ENCODE results near the gene CTSL. TPM values are rescaled to one million over a fixed set of nuclear protein-coding genes. Genes with fewer than 3 reads are reported as not detected.

Gene CTSL
- total and polyA plus RNA-seq, 2 of the 13 experiments (the other 11 are each of a cell fraction or from before 2014, with no cell fraction given): 78.1 to 113 TPM

- H3K9me3 ChIP-seq (ENCODE audit: low read length): peaks cover 9% of the 10 kb centered on the region
- H3K27ac ChIP-seq (ENCODE audit: extremely low read length, insufficient read depth, low read length): no peak overlapping the region
- TF ChIP-seq U2AF2 (IDR thresholded peaks at IDR 0.05; ENCODE audit: low read depth, low read length) (no peak), TBP (CRISPR knock-in tag; IDR thresholded peaks at IDR 0.05) (no peak), GRHL1 (CRISPR knock-in tag; conservative IDR thresholded peaks at IDR 0.05) (no peak), FOXM1 (CRISPR knock-in tag; IDR thresholded peaks at IDR 0.05) (no peak), NR1H2 (CRISPR knock-in tag; IDR thresholded peaks at IDR 0.05; ENCODE audit: borderline replicate concordance, low read depth) (no peak), ZEB1 (IDR thresholded peaks at IDR 0.05; ENCODE audit: insufficient replicate concordance, low read depth) (no peak), ZNF501 (CRISPR knock-in tag; IDR thresholded peaks at IDR 0.05) (no peak), SNRNP70 (IDR thresholded peaks at IDR 0.05; ENCODE audit: low read depth, low read length) (no peak), ZNF841 (CRISPR knock-in tag; IDR thresholded peaks at IDR 0.05; ENCODE audit: borderline replicate concordance) (no peak), RFX5 (IDR thresholded peaks at IDR 0.05; ENCODE audit: low read depth, low read length) (no peak), SMYD3 (CRISPR knock-in tag; IDR thresholded peaks at IDR 0.05) (no peak), ZNF367 (CRISPR knock-in tag; IDR thresholded peaks at IDR 0.05; ENCODE audit: borderline replicate concordance) (no peak), ZNF749 (CRISPR knock-in tag; IDR thresholded peaks at IDR 0.05; ENCODE audit: borderline replicate concordance) (no peak), FOXC1 (CRISPR knock-in tag; IDR thresholded peaks at IDR 0.05; ENCODE audit: borderline replicate concordance) (no peak)
- TF ChIP-seq, protein P1, sequence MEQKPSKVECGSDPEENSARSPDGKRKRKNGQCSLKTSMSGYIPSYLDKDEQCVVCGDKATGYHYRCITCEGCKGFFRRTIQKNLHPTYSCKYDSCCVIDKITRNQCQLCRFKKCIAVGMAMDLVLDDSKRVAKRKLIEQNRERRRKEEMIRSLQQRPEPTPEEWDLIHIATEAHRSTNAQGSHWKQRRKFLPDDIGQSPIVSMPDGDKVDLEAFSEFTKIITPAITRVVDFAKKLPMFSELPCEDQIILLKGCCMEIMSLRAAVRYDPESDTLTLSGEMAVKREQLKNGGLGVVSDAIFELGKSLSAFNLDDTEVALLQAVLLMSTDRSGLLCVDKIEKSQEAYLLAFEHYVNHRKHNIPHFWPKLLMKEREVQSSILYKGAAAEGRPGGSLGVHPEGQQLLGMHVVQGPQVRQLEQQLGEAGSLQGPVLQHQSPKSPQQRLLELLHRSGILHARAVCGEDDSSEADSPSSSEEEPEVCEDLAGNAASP (CRISPR knock-in tag; IDR thresholded peaks at IDR 0.05; ENCODE audit: borderline replicate concordance): no peak
- ChIA-PET POLR2A (no interaction called here), CTCF (ENCODE audit: low intra/inter-chr PET ratio, low total read pairs) (no interaction called here)
- FAIRE-seq (no peak), ATAC-seq (no peak), DNase-seq (ENCODE audit: low spot score) (no peak)
- H2AFZ ChIP-seq (ENCODE audit: low read length): no peak overlapping the region
- no TSS peak for BruUV-seq (replicated peaks)
- H4K20me1 ChIP-seq (ENCODE audit: insufficient read depth, low read length): no peaks in the 10 kb centered on the region
- intact Hi-C loops (cut with micrococcal nuclease; ENCODE audit: unreplicated experiment): no loop called here
- H3K36me3 ChIP-seq (replicated peaks in 1 of 2; ENCODE audit: control insufficient read depth in 1 of 2, insufficient read depth in 2 of 2, low read length in 2 of 2): no peaks in the 10 kb centered on the region
- 2% methylated on average over 4 of the region's 4 CpGs for WGBS (ENCODE audit: low lambda C conversion rate)
- H3K79me2 ChIP-seq (ENCODE audit: insufficient read depth, low read length): no peaks in the 10 kb centered on the region
- H3K4me1 ChIP-seq (ENCODE audit: insufficient read depth, low read length): peaks cover 1% of the 10 kb centered on the region; the same call in 1 of the 2 replicates
- H3K4me2 ChIP-seq (ENCODE audit: low read depth, low read length): no peak overlapping the region
- in situ Hi-C loops (cut with HindIII; ENCODE audit: extremely low pct_ligation_motif_present, low pct_unique_long_range_greater_than_20kb): no loop called here
- no peaks in the 10 kb centered on the region for H3K27me3 ChIP-seq (ENCODE audit: control insufficient read depth in 1 of 2, insufficient read depth in 2 of 2, low read length in 2 of 2)
- no peak overlapping the region for H3K9ac ChIP-seq (ENCODE audit: insufficient read depth, low read depth, low read length)
- H3K4me3 ChIP-seq (replicated peaks in 1 of 3; ENCODE audit: insufficient read depth in 1 of 3, low read depth in 2 of 3, low read length in 3 of 3): no peak overlapping the region
These were observed 20.3 kb downstream of the CTSL start for GRCh38 chr9:87746186-87746585.
